Kidney (tissue), 14 donors: ENCODE measurements around the gene LIPA. TPM values are rescaled to one million over a fixed set of nuclear protein-coding genes. Genes with fewer than 3 reads are reported as not detected.

Source experiments
- DNase-seq, 5 donors: peaks; one replicate each; pipeline ENCODE4 v3.0.0-alpha.2; 2013 to 2020
- FAIRE-seq: peaks from 2 replicates; lab custom pipeline; 2012; peaks lifted over from hg19 to GRCh38; lab: Jason Lieb, UNC
- H3K27ac ChIP-seq, 2 donors: one replicate each; pipeline ENCODE4 v1.7.0; 2013; ENCODE audit warnings: low read depth in 2 of 2, low read length in 2 of 2, inconsistent platforms in 1 of 2
- H3K27me3 ChIP-seq: one replicate; pipeline ENCODE4 v1.7.1; 2013; ENCODE audit warnings: low read length, inconsistent platforms; ENCODE audit not compliant: control insufficient read depth, insufficient read depth
- H3K36me3 ChIP-seq, 3 donors: one replicate each; pipeline versions ENCODE4 v1.7.0 to v1.7.1; 2013; ENCODE audit warnings: low read length in 3 of 3, control low read depth in 1 of 3, inconsistent platforms in 1 of 3; ENCODE audit not compliant: insufficient read depth in 3 of 3, control insufficient read depth in 2 of 3
- H3K4me1 ChIP-seq, 3 donors: one replicate each; pipeline versions ENCODE4 v1.7.0 to v1.7.1; 2013; ENCODE audit warnings: low read length in 3 of 3, inconsistent platforms in 1 of 3, low read depth in 1 of 3; ENCODE audit not compliant: control insufficient read depth in 2 of 3, insufficient read depth in 2 of 3
- H3K4me3 ChIP-seq, 3 donors: one replicate each; pipeline versions ENCODE4 v1.7.0 to v1.8.1; 2013; ENCODE audit warnings: low read length in 3 of 3, control low read depth in 1 of 3, inconsistent platforms in 1 of 3
- H3K9ac ChIP-seq, 3 donors: one replicate each; pipeline versions ENCODE4 v1.7.0 to v1.7.1; 2013; ENCODE audit warnings: low read length in 3 of 3, control low read depth in 1 of 3, inconsistent platforms in 1 of 3
- H3K9me3 ChIP-seq, 3 donors: one replicate each; pipeline versions ENCODE4 v1.7.0 to v1.7.1; 2013; ENCODE audit warnings: low read length in 3 of 3, control low read depth in 1 of 3, inconsistent platforms in 1 of 3; ENCODE audit not compliant: control insufficient read depth in 2 of 3, insufficient read depth in 1 of 3
- CTCF ChIP-seq: IDR thresholded peaks from 3 replicates; pipeline ENCODE4 v1.5.1; 2012; ENCODE audit warnings: mild to moderate bottlenecking, moderate library complexity, borderline replicate concordance; ENCODE audit not compliant: insufficient read depth; ENCODE audit errors: extremely low read depth
- intact Hi-C: fragments of 100-400 bp; cut with DNase I; formaldehyde crosslinking; loops from one replicate; pipeline ENCODE4 v1.11.1; 2022
- polyA plus RNA-seq: library from polyadenylated mRNA; stranded (reverse); fragments of 350-450 nt; fragmentation: Illumina TruSeq; extraction: RNeasy Lipid Tissue Mini Kit (QIAGEN cat#74804); gene quantifications from one replicate; pipeline ENCODE4 v1.2.3, GENCODE V29; 2014; ENCODE audit warnings: low read depth, low replicate concordance; ENCODE audit not compliant: insufficient read depth
- total RNA-seq: library from RNA; stranded (reverse); fragmentation: NEBNext Ultra II Directional; extraction: Animal tissue kit (Norgen Biotek cat#: 25700); gene quantifications from one replicate; pipeline ENCODE4 v1.2.1, GENCODE V29; 2021
- donor health status: control.
- donor health status: control.
- donor health status: control.
- donor health status: control.
- donor health status: control.
- donor health status: DM: yes; HTN: yes; CAD: no.
- donor health status: Normal renal cell carcinoma (clear cell type).

LIPA gene
- total and polyA plus RNA-seq, 2 donors from 2014 or later = 43.8 to 84.5 TPM

- Histone ChIP-seq H3K9me3 (no peaks in the 10 kb centered on the region), H3K4me1 (no peaks in the 10 kb centered on the region), H3K27me3 (no peaks in the 10 kb centered on the region), H3K27ac (peak overlapping the region in 1 of 2 donors; percentile 71), H3K4me3 (no peak overlapping the region), H3K36me3 (peaks cover 0 to 16% (median 4%) of the 10 kb centered on the region in 3 donors), H3K9ac (no peak overlapping the region)
- intact Hi-C loops = no loop called here
- no peak for TF ChIP-seq CTCF
- DNase-seq (peak in 1 of 5 donors; percentile 44), FAIRE-seq (no peak)
Measured at GRCh38 chr10:89224739-89225443, 26.7 kb downstream of the LIPA start.

GRCh38 chr10:89221919-89222318 lies 29.7 kb downstream of the LIPA start:
- DNase-seq (no peak), FAIRE-seq (no peak)
- Histone ChIP-seq H3K9me3 (no peaks in the 10 kb centered on the region), H3K9ac (no peak overlapping the region), H3K36me3 (peaks cover 0 to 11% (median 4%) of the 10 kb centered on the region in 3 donors), H3K4me1 (peaks cover 0 to 3% (median 0%) of the 10 kb centered on the region in 3 donors), H3K27ac (no peak overlapping the region), H3K4me3 (no peak overlapping the region), H3K27me3 (no peaks in the 10 kb centered on the region)
- no peak for TF ChIP-seq CTCF
- intact Hi-C loops = no loop called here

GRCh38 chr10:89219513-89220218 lies 31.9 kb downstream of the LIPA start:
- no peak for FAIRE-seq
- no peak for DNase-seq
- H3K27ac ChIP-seq = no peak overlapping the region
- intact Hi-C loops = loop anchor here (5.0 kb wide), 1 partner anchor 282 kb away; no protein-coding TSS in a partner anchor
- peaks cover 0 to 11% (median 7%) of the 10 kb centered on the region in 3 donors for H3K36me3 ChIP-seq
- no peak overlapping the region for H3K9ac ChIP-seq
- no peaks in the 10 kb centered on the region for H3K27me3 ChIP-seq
- TF ChIP-seq CTCF = no peak
- H3K4me3 ChIP-seq = no peak overlapping the region
- H3K4me1 ChIP-seq = peaks cover 0 to 3% (median 0%) of the 10 kb centered on the region in 3 donors
- no peaks in the 10 kb centered on the region for H3K9me3 ChIP-seq
